ENCODE measurements around the gene TRIM32.

The TRIM32 gene

GRCh38 chr9:116674210-116674980 lies 12.7 kb upstream of the TRIM32 start:
- TF ChIP-seq, protein P1, sequence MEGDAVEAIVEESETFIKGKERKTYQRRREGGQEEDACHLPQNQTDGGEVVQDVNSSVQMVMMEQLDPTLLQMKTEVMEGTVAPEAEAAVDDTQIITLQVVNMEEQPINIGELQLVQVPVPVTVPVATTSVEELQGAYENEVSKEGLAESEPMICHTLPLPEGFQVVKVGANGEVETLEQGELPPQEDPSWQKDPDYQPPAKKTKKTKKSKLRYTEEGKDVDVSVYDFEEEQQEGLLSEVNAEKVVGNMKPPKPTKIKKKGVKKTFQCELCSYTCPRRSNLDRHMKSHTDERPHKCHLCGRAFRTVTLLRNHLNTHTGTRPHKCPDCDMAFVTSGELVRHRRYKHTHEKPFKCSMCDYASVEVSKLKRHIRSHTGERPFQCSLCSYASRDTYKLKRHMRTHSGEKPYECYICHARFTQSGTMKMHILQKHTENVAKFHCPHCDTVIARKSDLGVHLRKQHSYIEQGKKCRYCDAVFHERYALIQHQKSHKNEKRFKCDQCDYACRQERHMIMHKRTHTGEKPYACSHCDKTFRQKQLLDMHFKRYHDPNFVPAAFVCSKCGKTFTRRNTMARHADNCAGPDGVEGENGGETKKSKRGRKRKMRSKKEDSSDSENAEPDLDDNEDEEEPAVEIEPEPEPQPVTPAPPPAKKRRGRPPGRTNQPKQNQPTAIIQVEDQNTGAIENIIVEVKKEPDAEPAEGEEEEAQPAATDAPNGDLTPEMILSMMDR (conservative IDR thresholded peaks at IDR 0.05; ENCODE audit: low read depth, low read length) = no peak

DNA sequence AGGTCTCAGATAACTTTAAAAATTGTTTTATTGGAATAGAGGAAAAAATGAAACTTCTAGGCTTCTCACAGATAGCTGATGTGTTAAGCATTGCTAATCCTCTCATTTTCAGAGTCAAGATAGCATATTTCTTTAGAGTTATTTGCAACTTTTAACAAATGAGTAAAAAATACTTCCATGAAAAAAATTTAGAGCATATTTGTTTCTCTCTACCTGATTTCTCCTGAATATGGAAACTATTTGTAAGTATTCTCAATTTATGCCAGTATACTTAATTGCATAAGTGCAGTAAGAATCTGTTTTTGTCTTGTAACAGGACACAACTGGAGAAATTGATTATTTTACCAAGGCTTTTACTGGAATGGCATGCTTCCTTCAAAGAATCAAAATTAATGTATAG lies 3.6 kb upstream of the TRIM32 start:
- TF ChIP-seq, protein P1 (conservative IDR thresholded peaks at IDR 0.05; ENCODE audit: low read depth, low read length) = no peak

More at GRCh38 chr9:116674210-116674980, 12.7 kb upstream of the TRIM32 start:
- H3K4me3 ChIP-seq (ENCODE audit: low read depth, low read length) = no peak overlapping the region
- DNase-seq (ENCODE audit: low read depth) = no peak

DNA sequence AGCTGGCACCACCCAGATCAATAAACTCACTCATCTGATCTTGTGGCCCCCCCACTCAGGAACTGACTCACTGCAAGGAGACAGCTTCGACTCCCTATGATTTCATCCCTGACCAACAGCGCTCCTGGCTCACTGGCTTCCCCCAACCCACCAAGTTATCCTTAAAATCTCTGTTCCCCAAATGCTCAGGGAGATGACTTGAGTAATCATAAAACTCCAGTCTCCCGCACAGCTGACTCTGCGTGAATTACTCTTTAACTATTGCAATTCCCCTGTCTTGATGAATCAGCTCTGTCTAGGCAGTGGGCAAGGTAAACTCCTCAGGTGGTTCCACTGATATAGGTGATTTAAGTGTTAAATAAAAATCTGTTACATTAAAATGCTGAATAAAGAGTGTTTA lies 1.9 kb upstream of the TRIM32 start:
- TF ChIP-seq, protein P1 (conservative IDR thresholded peaks at IDR 0.05; ENCODE audit: low read depth, low read length) = no peak
- H3K4me3 ChIP-seq (ENCODE audit: low read depth, low read length) = no peak overlapping the region
- no peak for DNase-seq (ENCODE audit: low read depth)

More for the DNA sequence above, 3.6 kb upstream of the TRIM32 start:
- DNase-seq (ENCODE audit: low read depth) = no peak
- no peak overlapping the region for H3K4me3 ChIP-seq (ENCODE audit: low read depth, low read length)

DNA sequence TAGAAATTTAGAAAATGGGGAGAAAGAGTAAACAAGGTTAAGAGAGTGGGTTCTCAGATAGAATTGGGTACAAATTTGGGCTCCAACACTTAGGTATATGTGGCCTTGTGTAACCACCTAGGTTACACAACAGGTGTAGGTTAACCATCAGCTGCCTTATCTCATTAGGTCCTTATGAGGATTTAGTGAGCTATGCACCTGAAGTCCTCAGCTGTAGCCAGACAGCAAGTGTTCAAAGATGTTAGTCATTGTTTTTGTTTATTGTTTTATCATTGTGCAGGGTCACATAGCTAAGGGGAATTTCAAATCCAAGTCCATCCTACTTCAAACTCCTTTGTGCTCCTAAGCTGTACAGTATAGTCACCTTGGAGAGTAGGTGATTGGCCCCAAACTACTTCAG lies 970 bp upstream of the TRIM32 start:
- no peak for DNase-seq (ENCODE audit: low read depth)
- H3K4me3 ChIP-seq (ENCODE audit: low read depth, low read length) = no peak overlapping the region
- TF ChIP-seq, protein P1 (conservative IDR thresholded peaks at IDR 0.05; ENCODE audit: low read depth, low read length) = no peak

- peak overlapping the region; percentile 78 for H3K4me3 ChIP-seq (ENCODE audit: low read depth, low read length)
- TF ChIP-seq, protein P1 (conservative IDR thresholded peaks at IDR 0.05; ENCODE audit: low read depth, low read length) = no peak
- DNase-seq (ENCODE audit: low read depth) = peak; percentile 50
These were observed 422 bp upstream of the TRIM32 start for GRCh38 chr9:116686693-116687073.

DNA sequence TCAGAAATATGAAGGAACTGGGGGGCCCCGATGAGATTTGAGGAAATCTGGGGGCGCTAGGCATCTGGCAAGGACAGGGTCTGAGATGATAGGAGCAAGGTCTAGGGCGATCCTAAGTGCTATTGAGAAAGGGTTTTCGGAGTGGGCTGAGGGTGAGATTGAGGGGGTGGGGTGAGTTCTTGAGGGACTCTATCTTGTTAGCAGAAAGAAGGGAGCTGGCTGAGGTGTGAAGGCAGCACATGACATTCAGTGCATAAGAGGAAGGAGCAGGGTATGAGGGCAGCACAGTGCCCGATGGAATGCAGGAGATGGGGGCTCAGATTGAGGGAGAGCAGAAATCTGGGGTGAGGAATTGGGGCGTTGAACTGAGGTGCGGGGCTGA lies 640 bp downstream of the TRIM32 start:
- H3K4me3 ChIP-seq (ENCODE audit: low read depth, low read length) = peak overlapping the region; percentile 78
- no peak for DNase-seq (ENCODE audit: low read depth)
- TF ChIP-seq, protein P1 (conservative IDR thresholded peaks at IDR 0.05; ENCODE audit: low read depth, low read length) = no peak
